Activated CD8-positive, alpha-beta memory T cell treated with anti-CD3 and anti-CD28 coated beads, Interleukin-2, amount 50 U/mL, for 24 hours (primary cell): ENCODE data around the gene POFUT1.
"Not testable (repeated sequence)": the region's sequence is repeated elsewhere in the genome, so short reads cannot be mapped to it uniquely, and the experiment has no call there.

Experiments
- DNase-seq: peaks from one replicate; pipeline ENCODE4 v3.0.0-alpha.2; 2020; ENCODE audit errors: extremely low read depth

Gene POFUT1

GRCh38 chr20:32189123-32189410, 18.6 kb upstream of the POFUT1 start:
- no peak for DNase-seq

- DNase-seq, result no peak
Measured at GRCh38 chr20:32189691-32190615, 17.7 kb upstream of the POFUT1 start.

GRCh38 chr20:32190616-32191415, 16.9 kb upstream of the POFUT1 start:
- DNase-seq, result no peak

GRCh38 chr20:32191422-32191821, 16.3 kb upstream of the POFUT1 start:
- DNase-seq, result no peak

GRCh38 chr20:32191873-32192272, 15.8 kb upstream of the POFUT1 start:
- no peak for DNase-seq

GRCh38 chr20:32192698-32193097, 15.0 kb upstream of the POFUT1 start:
- no peak for DNase-seq

GRCh38 chr20:32193336-32193735, 14.3 kb upstream of the POFUT1 start:
- DNase-seq, result not testable (repeated sequence)

GRCh38 chr20:32193996-32194395, 13.7 kb upstream of the POFUT1 start:
- no peak for DNase-seq

GRCh38 chr20:32195581-32195980, 12.1 kb upstream of the POFUT1 start:
- no peak for DNase-seq

GRCh38 chr20:32196613-32197012, 11.1 kb upstream of the POFUT1 start:
- DNase-seq, result not testable (repeated sequence)

GRCh38 chr20:32197136-32197535, 10.5 kb upstream of the POFUT1 start:
- DNase-seq, result not testable (repeated sequence)

GRCh38 chr20:32199006-32199405, 8.7 kb upstream of the POFUT1 start:
- no peak for DNase-seq

GRCh38 chr20:32201296-32201976, 6.2 kb upstream of the POFUT1 start:
- no peak for DNase-seq

- DNase-seq, result no peak
Measured at GRCh38 chr20:32201977-32202363, 5.7 kb upstream of the POFUT1 start.

- DNase-seq, result no peak
Measured at GRCh38 chr20:32203356-32204204, 4.1 kb upstream of the POFUT1 start.

- peak; percentile 56 for DNase-seq
Measured at GRCh38 chr20:32204205-32205109, 3.2 kb upstream of the POFUT1 start.

GRCh38 chr20:32205110-32205842, 2.4 kb upstream of the POFUT1 start:
- DNase-seq, result no peak

GRCh38 chr20:32205843-32206759, 1.6 kb upstream of the POFUT1 start:
- no peak for DNase-seq
